HepG2 (cell line): ENCODE results near the gene ASTN2. TPM values are rescaled to one million over a fixed set of nuclear protein-coding genes. Genes with fewer than 3 reads are reported as not detected.

ENCODE experiments used
- ATAC-seq: fragments of 200-7000 bp; cut with Tn5 transposase; 3 replicates; pipeline ENCODE4 v1.9.1; 2020; ENCODE audit warnings: mild to moderate bottlenecking, moderate library complexity
- BruUV-seq: library from RNA; stranded (reverse); fragments of 400-500 nt; replicated peaks from 2 replicates; lab custom pipeline; 2021; lab: Mats Ljungman, UMichigan
- CTCF ChIA-PET: fragments of 300-600 bp; formaldehyde crosslinking; extraction: SDS; loops from one replicate; lab custom pipeline; 2021; ENCODE audit warnings: low total read pairs, inconsistent platforms, low intra/inter-chr PET ratio; lab: Yijun Ruan, JAX
- POLR2A ChIA-PET: fragments of 350-600 bp; sonication (Branson Sonifier 250); formaldehyde crosslinking; loops from one replicate; lab custom pipeline; 2020; ENCODE audit warnings: antibody characterized with exemption, inconsistent platforms; lab: Yijun Ruan, JAX
- DNase-seq: peaks from one replicate; pipeline ENCODE4 v3.0.0-alpha.2; 2015; ENCODE audit warnings: low spot score
- FAIRE-seq: peaks from 3 replicates; lab custom pipeline; 2011; peaks lifted over from hg19 to GRCh38; lab: Jason Lieb, UNC
- H2AFZ ChIP-seq: one replicate; pipeline ENCODE4 v1.6.1; 2011; ENCODE audit warnings: low read length, inconsistent platforms
- H3K27ac ChIP-seq: fragments of 300-600 bp; 3 replicates; pipeline ENCODE4 v1.8.0; 2011; ENCODE audit warnings: mixed run types, mild to moderate bottlenecking, mixed read lengths, low read length, inconsistent platforms; ENCODE audit not compliant: insufficient read depth; ENCODE audit errors: extremely low read length
- H3K27me3 ChIP-seq, 2 experiments: fragments of 200-600 bp in 1 of 2; 2 replicates in 1 of 2; 3 replicates in 1 of 2; pipeline versions ENCODE4 v1.6.0 to v1.8.0; 2011; ENCODE audit warnings: low read length in 2 of 2, mild to moderate bottlenecking in 2 of 2, moderate library complexity in 2 of 2, inconsistent platforms in 1 of 2; ENCODE audit not compliant: insufficient read depth in 2 of 2, control insufficient read depth in 1 of 2
- H3K36me3 ChIP-seq, 2 experiments: fragments of 200-600 bp in 1 of 2; replicated peaks in 1 of 2; 2 replicates in 1 of 2; 3 replicates in 1 of 2; pipeline versions ENCODE4 v1.5.1 to v1.8.0; 2011; ENCODE audit warnings: low read length in 2 of 2, inconsistent platforms in 1 of 2; ENCODE audit not compliant: insufficient read depth in 2 of 2, control insufficient read depth in 1 of 2
- H3K4me1 ChIP-seq: 2 replicates; pipeline ENCODE4 v1.5.1; 2012; ENCODE audit warnings: low read length, inconsistent platforms; ENCODE audit not compliant: insufficient read depth
- H3K4me2 ChIP-seq: 2 replicates; pipeline ENCODE4 v1.6.0; 2011; ENCODE audit warnings: low read depth, low read length, inconsistent platforms
- H3K4me3 ChIP-seq, 3 experiments: fragments of 200-600 bp in 1 of 3; sonication (generic), shearing (Covaris generic) in 1 of 3; replicated peaks in 1 of 3; 2 replicates each; pipeline ENCODE4 v1.5.1; 2011 to 2016; ENCODE audit warnings: low read length in 3 of 3, inconsistent platforms in 2 of 3, low read depth in 2 of 3, mild to moderate bottlenecking in 2 of 3, control low read depth in 1 of 3, mixed read lengths in 1 of 3; ENCODE audit not compliant: insufficient read depth in 1 of 3
- H3K79me2 ChIP-seq: one replicate; pipeline ENCODE4 v1.6.1; 2011; ENCODE audit warnings: low read length, inconsistent platforms; ENCODE audit not compliant: insufficient read depth
- H3K9ac ChIP-seq: 2 replicates; pipeline ENCODE4 v1.6.0; 2011; ENCODE audit warnings: mild to moderate bottlenecking, low read depth, low read length, inconsistent platforms; ENCODE audit not compliant: insufficient read depth
- H3K9me3 ChIP-seq: 2 replicates; pipeline ENCODE4 v1.5.1; 2012; ENCODE audit warnings: mild to moderate bottlenecking, low read length
- H4K20me1 ChIP-seq: 2 replicates; pipeline ENCODE4 v1.6.0; 2011; ENCODE audit warnings: inconsistent platforms, mild to moderate bottlenecking, low read length, moderate library complexity; ENCODE audit not compliant: insufficient read depth
- HNF1A ChIP-seq, 2 experiments: sonication (generic) in 1 of 2; formaldehyde crosslinking in 1 of 2; IDR thresholded peaks; 2 replicates each; pipeline versions ENCODE4 v1.4.0 to v1.6.1; 2016 to 2020; ENCODE audit warnings: borderline replicate concordance in 1 of 2, low read depth in 1 of 2, mild to moderate bottlenecking in 1 of 2, missing genetic modification reagents in 1 of 2
- ZNF547 ChIP-seq: sonication (generic); formaldehyde crosslinking; IDR thresholded peaks from 2 replicates; pipeline ENCODE4 v1.5.1; 2020; ENCODE audit warnings: mild to moderate bottlenecking, missing genetic modification reagents
- WGBS: methylation state at CpG from one replicate; pipeline ENCODE4 v1.1.6; 2017; ENCODE audit warnings: low lambda C conversion rate; 5-methylcytosine and 5-hydroxymethylcytosine counted together
- in situ Hi-C: cut with HindIII; loops from 2 replicates; pipeline ENCODE4 v1.10.0; 2017; ENCODE audit warnings: low pct_unique_long_range_greater_than_20kb; ENCODE audit not compliant: extremely low pct_ligation_motif_present
- intact Hi-C: fragments of 100-400 bp; cut with micrococcal nuclease; formaldehyde crosslinking; loops from one replicate; pipeline ENCODE4 v1.10.0; 2022; ENCODE audit not compliant: unreplicated experiment
- polyA plus RNA-seq, 8 experiments: library from polyadenylated mRNA; depleted of rRNA in 3 of 8; stranded (reverse) in 7 of 8; unstranded in 1 of 8; fragments of >200 nt; fragmentation: Illumina TruSeq in 4 of 8; extraction: Trizol in 4 of 8; gene quantifications; 2 replicates each; pipeline versions ENCODE4 v1.2.1 to v1.2.3, GENCODE V29; 2011 to 2016; ENCODE audit warnings: low read depth in 4 of 8, missing spikeins in 1 of 8, mixed read lengths in 1 of 8; ENCODE audit not compliant: insufficient read depth in 1 of 8
- total RNA-seq, 5 experiments: library from RNA; depleted of rRNA; stranded (reverse); fragments of >200 nt; fragmentation: Illumina TruSeq; extraction: Trizol; gene quantifications; 2 replicates each; pipeline ENCODE4 v1.2.3, GENCODE V29; 2016; ENCODE audit warnings: low read depth in 1 of 5

The ASTN2 gene
- total and polyA plus RNA-seq, 2 of the 13 experiments (the other 11 are each of a cell fraction or from before 2014, with no cell fraction given): 5.2 to 13.5 TPM

GRCh38 chr9:116855881-116856662 is 558.8 kb downstream of the ASTN2 start:
- no peaks in the 10 kb centered on the region; a peak in 1 of 5 replicates for H3K27me3 ChIP-seq
- H3K79me2 ChIP-seq: no peaks in the 10 kb centered on the region
- in situ Hi-C loops (loop anchor here (5.0 kb wide), 1 partner anchor 119 kb away; no protein-coding TSS in a partner anchor), intact Hi-C loops (no loop called here)
- ChIA-PET POLR2A (no interaction called here), CTCF (no interaction called here)
- no peaks in the 10 kb centered on the region for H4K20me1 ChIP-seq
- WGBS: 0% methylated on average over 3 of the region's 4 CpGs
- no TSS peak for BruUV-seq
- ATAC-seq (no peak), DNase-seq (no peak), FAIRE-seq (no peak)
- H3K4me3 ChIP-seq: no peak overlapping the region
- H3K4me1 ChIP-seq: no peaks in the 10 kb centered on the region
- H2AFZ ChIP-seq: no peak overlapping the region
- H3K27ac ChIP-seq: no peak overlapping the region
- H3K9me3 ChIP-seq: no peaks in the 10 kb centered on the region
- TF ChIP-seq HNF1A (IDR thresholded peaks at IDR 0.05; ENCODE audit: low read depth) (no peak), HNF1A (CRISPR knock-in tag; IDR thresholded peaks at IDR 0.05; ENCODE audit: borderline replicate concordance) (no peak), ZNF547 (no peak)
- no peaks in the 10 kb centered on the region for H3K36me3 ChIP-seq
- H3K9ac ChIP-seq: no peak overlapping the region
- no peak overlapping the region for H3K4me2 ChIP-seq
